HL-60 (cell line): Measurements from ENCODE around the gene PAK5.

Experiments used
- DNase-seq, 2 experiments: peaks; one replicate each; pipeline ENCODE4 v3.0.0-alpha.2; 2010 to 2020; ENCODE audit warnings: low read depth in 1 of 2, low spot score in 1 of 2
- H3K27ac ChIP-seq: fragments of 250-450 bp; sonication (Bioruptor Pico); replicated peaks from 2 replicates; pipeline ENCODE4 v1.5.1; 2020; ENCODE audit warnings: mild to moderate bottlenecking, moderate library complexity
- H3K27me3 ChIP-seq: fragments of 250-450 bp; sonication (Bioruptor Pico); 2 replicates; pipeline ENCODE4 v1.5.1; 2021; ENCODE audit warnings: mild to moderate bottlenecking, moderate library complexity; ENCODE audit not compliant: insufficient read depth, poor library complexity, severe bottlenecking
- H3K4me3 ChIP-seq: replicated peaks from 2 replicates; pipeline ENCODE4 v1.5.1; 2011; ENCODE audit warnings: mild to moderate bottlenecking, control low read depth, low read length; ENCODE audit not compliant: insufficient read depth
- CTCF ChIP-seq: IDR thresholded peaks from one replicate; pipeline ENCODE4 v1.5.1; 2011; ENCODE audit warnings: low read length, control low read depth, inconsistent platforms; ENCODE audit not compliant: insufficient read depth
- GABPA ChIP-seq: IDR thresholded peaks from 2 replicates; pipeline ENCODE4 v1.6.1; 2012; ENCODE audit warnings: low read depth
- POLR2AphosphoS5 ChIP-seq: IDR thresholded peaks from 2 replicates; pipeline ENCODE4 v1.6.1; 2012; ENCODE audit warnings: low read depth
- SPI1 ChIP-seq: IDR thresholded peaks from 2 replicates; pipeline ENCODE4 v1.6.1; 2012; ENCODE audit warnings: low read depth, mild to moderate bottlenecking, borderline replicate concordance
- TF ChIP-seq, protein P1 (sequence below): IDR thresholded peaks from 2 replicates; pipeline ENCODE4 v1.6.1; 2012; ENCODE audit warnings: low read depth; ENCODE audit not compliant: insufficient replicate concordance

The PAK5 gene

DNA sequence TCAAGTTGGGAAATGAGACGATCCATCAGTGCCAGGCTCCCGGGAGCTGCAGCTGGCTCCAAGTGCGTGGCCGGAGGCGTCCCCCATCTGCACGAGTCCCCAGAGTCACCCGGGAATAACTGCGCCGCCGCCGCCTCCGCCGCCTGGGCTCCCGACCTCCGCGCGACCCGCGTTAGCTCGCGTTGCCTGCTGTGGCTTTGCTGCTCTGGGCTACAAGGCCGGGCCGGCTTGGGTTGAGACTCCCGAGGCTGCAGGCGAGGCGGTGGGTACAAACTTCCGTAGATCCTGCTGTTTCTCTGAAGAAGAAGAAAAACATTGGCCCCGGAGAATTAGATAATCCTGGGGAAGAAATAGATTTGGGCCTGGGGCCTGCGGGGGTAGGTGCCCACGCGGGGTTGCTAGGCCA is 331.9 kb downstream of the PAK5 start:
- no peak overlapping the region for H3K4me3 ChIP-seq
- no peak for TF ChIP-seq GABPA
- no peak for TF ChIP-seq CTCF
- TF ChIP-seq POLR2AphosphoS5: no peak
- no peak for TF ChIP-seq SPI1
- TF ChIP-seq, protein P1, sequence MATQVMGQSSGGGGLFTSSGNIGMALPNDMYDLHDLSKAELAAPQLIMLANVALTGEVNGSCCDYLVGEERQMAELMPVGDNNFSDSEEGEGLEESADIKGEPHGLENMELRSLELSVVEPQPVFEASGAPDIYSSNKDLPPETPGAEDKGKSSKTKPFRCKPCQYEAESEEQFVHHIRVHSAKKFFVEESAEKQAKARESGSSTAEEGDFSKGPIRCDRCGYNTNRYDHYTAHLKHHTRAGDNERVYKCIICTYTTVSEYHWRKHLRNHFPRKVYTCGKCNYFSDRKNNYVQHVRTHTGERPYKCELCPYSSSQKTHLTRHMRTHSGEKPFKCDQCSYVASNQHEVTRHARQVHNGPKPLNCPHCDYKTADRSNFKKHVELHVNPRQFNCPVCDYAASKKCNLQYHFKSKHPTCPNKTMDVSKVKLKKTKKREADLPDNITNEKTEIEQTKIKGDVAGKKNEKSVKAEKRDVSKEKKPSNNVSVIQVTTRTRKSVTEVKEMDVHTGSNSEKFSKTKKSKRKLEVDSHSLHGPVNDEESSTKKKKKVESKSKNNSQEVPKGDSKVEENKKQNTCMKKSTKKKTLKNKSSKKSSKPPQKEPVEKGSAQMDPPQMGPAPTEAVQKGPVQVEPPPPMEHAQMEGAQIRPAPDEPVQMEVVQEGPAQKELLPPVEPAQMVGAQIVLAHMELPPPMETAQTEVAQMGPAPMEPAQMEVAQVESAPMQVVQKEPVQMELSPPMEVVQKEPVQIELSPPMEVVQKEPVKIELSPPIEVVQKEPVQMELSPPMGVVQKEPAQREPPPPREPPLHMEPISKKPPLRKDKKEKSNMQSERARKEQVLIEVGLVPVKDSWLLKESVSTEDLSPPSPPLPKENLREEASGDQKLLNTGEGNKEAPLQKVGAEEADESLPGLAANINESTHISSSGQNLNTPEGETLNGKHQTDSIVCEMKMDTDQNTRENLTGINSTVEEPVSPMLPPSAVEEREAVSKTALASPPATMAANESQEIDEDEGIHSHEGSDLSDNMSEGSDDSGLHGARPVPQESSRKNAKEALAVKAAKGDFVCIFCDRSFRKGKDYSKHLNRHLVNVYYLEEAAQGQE: no peak
- DNase-seq: no peak
- peaks cover 39% of the 10 kb centered on the region for H3K27me3 ChIP-seq
- H3K27ac ChIP-seq: no peak overlapping the region

- H3K27me3 ChIP-seq: peaks cover 39% of the 10 kb centered on the region
- no peak overlapping the region for H3K4me3 ChIP-seq
- no peak overlapping the region for H3K27ac ChIP-seq
- no peak for DNase-seq
- TF ChIP-seq POLR2AphosphoS5 (no peak), SPI1 (no peak), CTCF (no peak), GABPA (no peak)
- TF ChIP-seq, protein P1: no peak
Observed at GRCh38 chr20:9506280-9506821, 332.5 kb downstream of the PAK5 start.

- no peak overlapping the region for H3K4me3 ChIP-seq
- DNase-seq: peak in 1 of 2 experiments; percentile 17
- no peak overlapping the region for H3K27ac ChIP-seq
- TF ChIP-seq, protein P1: no peak
- TF ChIP-seq CTCF (no peak), GABPA (no peak), POLR2AphosphoS5 (no peak), SPI1 (no peak)
- H3K27me3 ChIP-seq: peaks cover 30% of the 10 kb centered on the region
Observed at GRCh38 chr20:9503526-9504245, 335.2 kb downstream of the PAK5 start.
